Measurements from ENCODE around the gene HIPK2. TPM values are rescaled to one million over a fixed set of nuclear protein-coding genes. Genes with fewer than 3 reads are reported as not detected.

The HIPK2 gene
- 6.3 and 9.0 TPM in 2 replicates for total RNA-seq

DNA sequence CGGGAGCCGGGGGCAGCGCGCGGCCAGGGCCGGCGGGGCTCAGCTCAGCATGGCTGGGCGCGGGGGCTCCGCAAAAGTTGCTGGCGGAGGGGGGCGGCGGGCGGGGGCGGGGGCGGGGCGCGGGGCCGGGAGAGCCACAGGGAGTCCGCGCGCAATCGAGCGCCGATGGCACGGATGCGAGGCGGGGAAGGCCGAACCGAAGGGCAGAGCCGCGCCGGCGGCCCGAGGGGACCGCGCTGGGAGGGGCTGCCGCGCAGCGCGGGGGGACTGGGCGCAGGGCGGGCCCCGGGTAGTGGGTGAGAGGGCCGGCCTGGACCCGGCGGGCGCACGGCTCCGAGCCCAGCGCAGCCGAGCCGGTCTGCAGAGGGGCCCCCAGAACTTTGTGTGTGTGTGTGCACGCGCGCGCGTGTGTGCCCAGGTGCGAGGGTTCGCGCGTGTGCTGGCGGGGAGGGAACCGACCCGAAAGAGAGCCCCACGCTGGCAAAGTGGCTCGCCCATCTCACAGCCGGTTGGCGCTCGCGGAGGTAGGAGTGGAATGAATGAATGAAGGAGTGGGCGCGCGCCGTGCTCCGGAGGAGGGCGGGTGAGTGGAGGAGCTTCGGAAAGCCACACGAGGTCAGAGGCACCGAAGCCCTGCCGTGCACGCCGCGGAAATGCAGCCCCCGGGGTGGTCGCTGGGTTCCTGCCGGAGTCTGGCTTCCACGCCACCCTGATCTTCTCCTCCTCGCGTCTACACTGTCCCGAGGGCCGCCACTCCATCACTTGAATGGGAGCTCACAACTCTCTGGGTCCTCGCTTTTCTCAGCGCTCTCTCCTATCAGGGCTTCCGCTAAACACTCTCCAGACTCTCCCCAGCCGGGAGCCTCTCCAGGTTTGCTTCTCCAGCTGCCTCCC is at the start of gene HIPK2:
HIPK2 (minus strand) TSS at position 51 of the 894 bp plus-strand sequence. CDS start 375 bp downstream, outside the sequence.

DNA sequence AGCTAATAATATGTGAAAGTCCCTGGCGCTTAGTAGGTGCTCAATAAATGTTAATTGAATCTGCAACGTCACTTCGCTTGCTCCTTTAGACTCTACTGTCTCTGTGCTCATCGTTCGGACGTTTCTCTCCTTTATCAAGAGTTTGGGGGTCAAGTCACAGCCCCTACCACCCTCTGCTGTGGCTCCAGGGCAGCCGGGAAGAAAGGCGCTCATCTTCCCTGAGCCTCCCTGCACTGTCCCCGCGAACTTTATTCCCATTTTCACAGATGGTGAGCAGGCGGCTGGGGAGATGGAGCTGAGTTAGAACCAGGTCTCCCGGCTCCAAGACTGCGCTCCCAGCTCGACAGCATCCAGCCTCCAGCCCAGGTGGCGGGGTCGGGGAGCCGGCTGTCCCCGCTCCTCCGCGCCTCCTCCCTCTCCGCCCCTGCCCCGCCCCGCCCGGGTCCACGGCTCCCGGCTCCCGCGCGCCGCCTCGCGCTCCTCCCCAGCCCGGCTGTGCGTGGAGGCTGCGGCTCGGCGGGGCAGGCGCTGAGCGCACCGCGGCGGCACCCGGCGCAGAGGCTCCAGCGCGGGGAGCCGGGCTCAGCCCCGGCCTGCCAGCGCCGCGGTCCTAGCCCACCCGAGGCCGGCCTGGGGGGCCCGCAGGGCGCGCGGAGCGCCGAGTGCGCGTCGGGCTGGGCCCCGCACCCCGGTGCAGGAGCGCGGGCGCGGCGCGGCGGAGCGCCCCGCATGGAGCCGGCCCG is 254.4 kb downstream of the HIPK2 start, which contains the start of gene CLEC2L:
CLEC2L (plus strand) TSS at position 487 of the 743 bp plus-strand sequence; CDS start at position 730, 243 bp downstream.

Other genes with a start within 250 kb of the HIPK2 start
- gene TBXAS1, start 51.3 kb upstream of the HIPK2 start, total RNA-seq, result 0.19 and 1.4 TPM in 2 replicates

Measured in regular cardiac myocyte (primary cell).